ENCODE results near the gene RBMX. TPM values are rescaled to one million over a fixed set of nuclear protein-coding genes. Genes with fewer than 3 reads are reported as not detected.

The RBMX gene
- total RNA-seq, 2 donors from 2014 or later = 91.5 to 105 TPM

GRCh38 chrX:136856050-136856449 is 24.5 kb downstream of the RBMX start:
- ATAC-seq = no peak
- intact Hi-C loops (cut with DNase I, micrococcal nuclease) = no loop called here

DNA sequence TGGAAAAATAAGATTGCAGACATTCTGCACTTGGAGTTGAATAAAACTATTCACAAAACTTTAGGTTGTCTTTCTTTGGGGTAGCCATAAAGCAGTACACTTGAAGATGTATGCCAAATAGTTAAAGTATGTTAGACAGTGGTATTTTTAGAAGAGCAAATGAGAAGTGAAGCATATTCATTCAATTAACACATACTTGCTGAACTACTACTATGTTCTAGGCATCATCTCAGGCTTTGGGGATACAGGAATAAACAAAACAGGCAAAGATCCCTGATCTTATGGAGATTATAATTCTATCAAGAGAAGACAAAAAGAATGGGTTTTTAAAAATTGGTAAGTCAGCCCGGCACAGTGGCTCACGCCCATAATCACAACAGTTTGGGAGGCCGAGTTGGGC is 29.0 kb downstream of the RBMX start:
- no peak for ATAC-seq
- DNase-seq = no peak
- intact Hi-C loops (cut with DNase I, micrococcal nuclease) = no loop called here

More at GRCh38 chrX:136856050-136856449, 24.5 kb downstream of the RBMX start:
- DNase-seq = no peak

- no peak for DNase-seq
- ATAC-seq = no peak
- intact Hi-C loops (cut with DNase I, micrococcal nuclease) = no loop called here
Measured at GRCh38 chrX:136850441-136851175, 29.9 kb downstream of the RBMX start.

DNA sequence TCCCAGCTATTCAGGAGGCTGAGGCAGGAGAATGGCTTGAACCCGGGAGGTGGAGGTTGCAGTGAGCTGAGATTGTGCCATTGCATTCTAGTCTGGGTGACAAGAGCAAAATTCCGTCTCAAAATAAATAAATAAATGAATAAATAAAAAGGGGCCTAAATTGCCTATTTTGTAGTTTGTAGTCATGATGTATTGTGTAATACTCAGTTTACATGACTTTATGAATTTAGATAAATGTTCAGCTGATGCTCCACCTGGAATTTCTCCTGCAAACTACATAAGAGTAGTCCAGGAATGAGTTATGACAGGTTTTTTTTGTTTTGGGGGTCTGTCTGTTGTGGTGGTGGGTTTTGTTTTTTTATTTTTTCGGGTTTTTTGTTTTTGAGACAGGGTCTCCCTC is 31.1 kb downstream of the RBMX start:
- DNase-seq = no peak
- ATAC-seq = no peak

GRCh38 chrX:136847874-136848273 is 32.7 kb downstream of the RBMX start:
- ATAC-seq = no peak

More for the DNA sequence above, 31.1 kb downstream of the RBMX start:
- intact Hi-C loops (cut with DNase I, micrococcal nuclease) = no loop called here

DNA sequence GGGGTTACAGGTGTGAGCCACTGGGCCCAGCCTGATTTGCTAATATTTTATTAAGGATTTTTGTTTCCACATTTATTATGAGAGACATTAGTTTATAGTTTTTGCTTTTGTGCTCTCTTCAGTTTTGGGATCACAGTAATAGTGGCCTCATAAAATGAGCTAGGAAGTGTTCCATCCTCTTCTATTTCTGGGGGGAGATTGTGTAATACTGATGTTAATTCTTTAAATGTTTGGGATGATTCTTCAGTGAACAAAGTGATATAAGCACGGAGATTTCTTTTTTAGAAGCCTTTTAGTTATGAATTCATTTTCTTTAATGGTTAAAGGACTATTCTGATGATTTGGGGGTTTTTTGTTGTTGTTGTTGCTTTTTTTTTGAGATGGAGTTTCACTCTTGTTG is 41.3 kb downstream of the RBMX start:
- DNase-seq (no peak), ATAC-seq (no peak)
- intact Hi-C loops (cut with DNase I, micrococcal nuclease) = no loop called here

More at GRCh38 chrX:136847874-136848273, 32.7 kb downstream of the RBMX start:
- intact Hi-C loops (cut with DNase I, micrococcal nuclease) = no loop called here
- no peak for DNase-seq

- intact Hi-C loops (cut with DNase I, micrococcal nuclease) = no loop called here
- DNase-seq (no peak), ATAC-seq (no peak)
Measured at GRCh38 chrX:136835761-136836160, 44.8 kb downstream of the RBMX start.

GRCh38 chrX:136829413-136829812 is 51.1 kb downstream of the RBMX start:
- DNase-seq (no peak), ATAC-seq (no peak)
- intact Hi-C loops (cut with DNase I, micrococcal nuclease) = no loop called here

DNA sequence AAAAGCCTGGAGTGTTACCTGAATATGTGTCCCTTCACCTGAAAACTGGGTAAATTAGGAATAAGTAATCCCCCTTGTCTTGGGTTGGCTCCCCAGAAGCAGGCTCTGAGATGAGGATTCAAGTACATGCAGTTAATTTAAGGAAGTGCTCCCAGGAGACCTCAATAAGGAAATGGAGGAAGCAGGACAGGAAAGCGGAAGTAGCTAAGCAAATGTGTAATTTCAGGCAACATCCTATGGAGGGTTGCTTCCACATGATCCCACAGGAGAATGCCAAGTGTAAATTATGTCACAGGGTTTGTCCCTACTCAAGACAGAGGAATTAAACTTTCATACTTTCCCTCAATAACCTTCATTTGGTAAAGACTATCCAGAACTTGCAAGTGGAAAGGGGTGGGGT is 51.7 kb downstream of the RBMX start:
- DNase-seq (no peak), ATAC-seq (peak; percentile 31)
- intact Hi-C loops (cut with DNase I, micrococcal nuclease) = no loop called here

- no peak for DNase-seq
- intact Hi-C loops (cut with DNase I, micrococcal nuclease) = no loop called here
- no peak for ATAC-seq
Measured at GRCh38 chrX:136827026-136827425, 53.5 kb downstream of the RBMX start.

- DNase-seq (no peak), ATAC-seq (no peak)
- intact Hi-C loops (cut with DNase I, micrococcal nuclease) = no loop called here
Measured at GRCh38 chrX:136825771-136826170, 54.8 kb downstream of the RBMX start.

Other genes with a start within 250 kb of the RBMX start
- under 1 TPM; 0.24 to 0.75 TPM for gene CD40LG, start 232.6 kb downstream of the RBMX start, total RNA-seq
- gene ARHGEF6, start 99.8 kb downstream of the RBMX start, total RNA-seq = 1 to 10 TPM; 2.1 to 6.7 TPM
- gene GPR101, start 153.3 kb upstream of the RBMX start, total RNA-seq = not detected